Smooth muscle cell (in vitro differentiated cells): ENCODE measurements around the gene CPA4. TPM values are rescaled to one million over a fixed set of nuclear protein-coding genes. Genes with fewer than 3 reads are reported as not detected.

Source experiments
- DNase-seq: peaks from one replicate; lab custom pipeline; 2025; ENCODE audit not compliant: unreplicated experiment; lab: John Stamatoyannopoulos, UW
- H2AFZ ChIP-seq: fragments of 200-600 bp; sonication (generic); 2 replicates; pipeline ENCODE4 v1.6.0; 2016; ENCODE audit warnings: antibody characterized with exemption, low read depth, mild to moderate bottlenecking
- H3F3A ChIP-seq: fragments of 200-600 bp; sonication (generic); 2 replicates; pipeline ENCODE4 v1.6.0; 2017; ENCODE audit warnings: antibody characterized with exemption, low read depth
- H3K27ac ChIP-seq: fragments of 200-600 bp; sonication (generic); 2 replicates; pipeline ENCODE4 v1.5.1; 2016; ENCODE audit warnings: low read depth, mild to moderate bottlenecking
- H3K27me3 ChIP-seq: fragments of 200-600 bp; sonication (generic); 2 replicates; pipeline ENCODE4 v1.6.1; 2016; ENCODE audit warnings: low read depth, mild to moderate bottlenecking
- H3K36me3 ChIP-seq: fragments of 200-600 bp; sonication (generic); 2 replicates; pipeline ENCODE4 v1.5.1; 2016; ENCODE audit warnings: low read depth
- H3K4me1 ChIP-seq: fragments of 200-600 bp; sonication (generic); 2 replicates; pipeline ENCODE4 v1.5.1; 2016; ENCODE audit warnings: low read depth
- H3K4me2 ChIP-seq: fragments of 200-600 bp; sonication (generic); 2 replicates; pipeline ENCODE4 v1.6.0; 2016; ENCODE audit warnings: mild to moderate bottlenecking
- H3K4me3 ChIP-seq: fragments of 200-600 bp; sonication (generic); 2 replicates; pipeline ENCODE4 v1.5.1; 2016; ENCODE audit warnings: mild to moderate bottlenecking
- H3K79me2 ChIP-seq: fragments of 200-600 bp; sonication (generic); 2 replicates; pipeline ENCODE4 v1.6.0; 2016; ENCODE audit warnings: low read depth, mild to moderate bottlenecking
- H3K9ac ChIP-seq: fragments of 200-600 bp; sonication (generic); 2 replicates; pipeline ENCODE4 v1.6.0; 2016; ENCODE audit warnings: low read depth
- H3K9me3 ChIP-seq: fragments of 200-600 bp; sonication (generic); replicated peaks from 2 replicates; pipeline ENCODE4 v1.5.1; 2016; ENCODE audit warnings: low read depth
- H4K20me1 ChIP-seq: fragments of 200-600 bp; sonication (generic); 2 replicates; pipeline ENCODE4 v1.6.0; 2016; ENCODE audit warnings: low read depth
- CTCF ChIP-seq: fragments of 200-600 bp; sonication (generic); IDR thresholded peaks from 2 replicates; pipeline ENCODE4 v1.5.1; 2017; ENCODE audit warnings: borderline replicate concordance, mild to moderate bottlenecking, antibody characterized with exemption; ENCODE audit not compliant: insufficient read depth, poor library complexity, severe bottlenecking
- WGBS: methylation state at CpG from one replicate; pipeline ENCODE4 v1.1.7; 2016; ENCODE audit warnings: low lambda C conversion rate; 5-methylcytosine and 5-hydroxymethylcytosine counted together
- polyA plus RNA-seq: library from polyadenylated mRNA; unstranded; fragments of >200 nt; fragmentation: Nextera tagmentation; extraction: Ambion mirVana; gene quantifications from 2 replicates; pipeline ENCODE4 v1.2.1, GENCODE V29; 2016
- total RNA-seq: library from RNA; depleted of rRNA; stranded (reverse); fragments of >200 nt; gene quantifications from 2 replicates; pipeline ENCODE4 v1.2.3, GENCODE V29; 2014

The CPA4 gene
- total and polyA plus RNA-seq, 2 experiments from 2014 or later, result 8.8 to 12.3 TPM

GRCh38 chr7:130303982-130304381 lies 11.0 kb downstream of the CPA4 start:
- no peak for TF ChIP-seq CTCF
- H3K9ac ChIP-seq, result no peak overlapping the region

GRCh38 chr7:130304878-130305277 lies 11.9 kb downstream of the CPA4 start:
- no peaks in the 10 kb centered on the region for H3K4me1 ChIP-seq
- H3K36me3 ChIP-seq, result no peaks in the 10 kb centered on the region
- no peaks in the 10 kb centered on the region for H3K27me3 ChIP-seq
- TF ChIP-seq CTCF, result no peak
- no peak for DNase-seq
- H4K20me1 ChIP-seq, result no peaks in the 10 kb centered on the region
- no peaks in the 10 kb centered on the region for H3F3A ChIP-seq
- H3K9ac ChIP-seq, result no peak overlapping the region
- WGBS, result 93% methylated on average over 3 of the region's 3 CpGs
- H3K27ac ChIP-seq, result no peak overlapping the region
- H2AFZ ChIP-seq, result no peak overlapping the region
- H3K4me3 ChIP-seq, result no peak overlapping the region
- no peaks in the 10 kb centered on the region for H3K79me2 ChIP-seq
- no peak overlapping the region for H3K4me2 ChIP-seq
- H3K9me3 ChIP-seq, result no peaks in the 10 kb centered on the region

More at GRCh38 chr7:130303982-130304381, 11.0 kb downstream of the CPA4 start:
- H3K79me2 ChIP-seq, result no peaks in the 10 kb centered on the region
- no peaks in the 10 kb centered on the region for H4K20me1 ChIP-seq
- no peak overlapping the region for H3K4me2 ChIP-seq
- H3K4me3 ChIP-seq, result no peak overlapping the region
- H3K36me3 ChIP-seq, result no peaks in the 10 kb centered on the region
- no peaks in the 10 kb centered on the region for H3K9me3 ChIP-seq
- H3K4me1 ChIP-seq, result no peaks in the 10 kb centered on the region
- no peaks in the 10 kb centered on the region for H3K27me3 ChIP-seq
- WGBS, result 81% methylated on average over 5 of the region's 5 CpGs
- no peak for DNase-seq
- no peak overlapping the region for H3K27ac ChIP-seq
- H2AFZ ChIP-seq, result no peak overlapping the region
- H3F3A ChIP-seq, result no peaks in the 10 kb centered on the region

GRCh38 chr7:130305433-130306042 lies 12.6 kb downstream of the CPA4 start:
- H3K79me2 ChIP-seq, result no peaks in the 10 kb centered on the region
- no peaks in the 10 kb centered on the region for H3K27me3 ChIP-seq
- TF ChIP-seq CTCF, result no peak
- H3K36me3 ChIP-seq, result no peaks in the 10 kb centered on the region
- no peaks in the 10 kb centered on the region for H3F3A ChIP-seq
- no peak overlapping the region for H2AFZ ChIP-seq
- H3K27ac ChIP-seq, result no peak overlapping the region
- 88% methylated on average over 21 of the region's 21 CpGs for WGBS
- H4K20me1 ChIP-seq, result no peaks in the 10 kb centered on the region
- no peak overlapping the region for H3K4me2 ChIP-seq
- H3K4me1 ChIP-seq, result no peaks in the 10 kb centered on the region
- no peak overlapping the region for H3K4me3 ChIP-seq
- H3K9ac ChIP-seq, result no peak overlapping the region
- no peak for DNase-seq
- no peaks in the 10 kb centered on the region for H3K9me3 ChIP-seq

GRCh38 chr7:130309986-130310385 lies 17.0 kb downstream of the CPA4 start:
- Histone ChIP-seq H3K27me3 (no peaks in the 10 kb centered on the region), H3K4me1 (no peaks in the 10 kb centered on the region), H3F3A (no peaks in the 10 kb centered on the region), H3K9me3 (no peaks in the 10 kb centered on the region), H3K27ac (no peak overlapping the region), H3K4me3 (no peak overlapping the region), H2AFZ (no peak overlapping the region), H3K79me2 (no peaks in the 10 kb centered on the region), H3K9ac (no peak overlapping the region), H4K20me1 (no peaks in the 10 kb centered on the region), H3K36me3 (no peaks in the 10 kb centered on the region), H3K4me2 (no peak overlapping the region)
- 96% methylated on average over 6 of the region's 6 CpGs for WGBS
- no peak for TF ChIP-seq CTCF
- no peak for DNase-seq
